PC-9 (cell line): ENCODE data around the gene MORN4.

Experiments used
- CTCF ChIP-seq: fragments of 200-600 bp; sonication (generic); conservative IDR thresholded peaks from 2 replicates; pipeline ENCODE4 v1.6.1; 2017; ENCODE audit warnings: mixed run types, antibody characterized with exemption, mild to moderate bottlenecking, moderate library complexity
- EZH2 ChIP-seq: fragments of 200-600 bp; sonication (generic); IDR thresholded peaks from 2 replicates; pipeline ENCODE4 v1.8.0; 2017; ENCODE audit warnings: antibody characterized with exemption, low read depth

GRCh38 chr10:97570789-97571471 is 62.4 kb downstream of the MORN4 start:
- TF ChIP-seq CTCF (no peak), EZH2 (no peak)
